Left ventricle myocardium inferior (tissue), 1 donor: ENCODE data around the gene PFKFB4. TPM values are rescaled to one million over a fixed set of nuclear protein-coding genes. Genes with fewer than 3 reads are reported as not detected.

Experiments
- DNase-seq: peaks from one replicate; pipeline ENCODE4 v3.0.0-alpha.2; 2020
- H3K27ac ChIP-seq: fragments of 200-600 bp; replicated peaks from 2 replicates; pipeline ENCODE4 v1.8.0; 2021
- H3K27me3 ChIP-seq: fragments of 200-600 bp; 2 replicates; pipeline ENCODE4 v1.8.0; 2021; ENCODE audit warnings: low read depth
- H3K36me3 ChIP-seq: fragments of 200-600 bp; 2 replicates; pipeline ENCODE4 v1.8.0; 2021
- H3K4me1 ChIP-seq: fragments of 200-600 bp; 2 replicates; pipeline ENCODE4 v1.8.0; 2021
- H3K4me3 ChIP-seq: fragments of 200-600 bp; 2 replicates; pipeline ENCODE4 v1.8.0; 2021; ENCODE audit warnings: mild to moderate bottlenecking, moderate library complexity
- H3K9me3 ChIP-seq: fragments of 200-600 bp; replicated peaks from 2 replicates; pipeline ENCODE4 v1.8.0; 2021
- CTCF ChIP-seq: fragments of 200-600 bp; IDR thresholded peaks from 2 replicates; pipeline ENCODE4 v1.8.0; 2021; ENCODE audit warnings: antibody characterized with exemption, mild to moderate bottlenecking, borderline replicate concordance
- intact Hi-C: fragments of 100-400 bp; cut with micrococcal nuclease; formaldehyde crosslinking; loops from one replicate; pipeline ENCODE4 v1.11.0; 2022
- total RNA-seq: library from RNA; stranded (reverse); fragmentation: NEBNext Ultra II Directional; extraction: Animal tissue kit (Norgen Biotek cat#: 25700); gene quantifications from one replicate; pipeline ENCODE4 v1.2.1, GENCODE V29; 2021
- donor health status: DM: no; HTN: yes; CAD: no; lungs with severe emphysema.

PFKFB4 gene
- total RNA-seq, 1 donor from 2014 or later: 1.5 TPM

- intact Hi-C loops: no loop called here
- H3K36me3 ChIP-seq: peaks cover 3% of the 10 kb centered on the region
- no peak overlapping the region for H3K27ac ChIP-seq
- no peaks in the 10 kb centered on the region for H3K27me3 ChIP-seq
- no peaks in the 10 kb centered on the region for H3K4me1 ChIP-seq
- H3K9me3 ChIP-seq: no peaks in the 10 kb centered on the region
- no peak for DNase-seq
- no peak for TF ChIP-seq CTCF
- no peak overlapping the region for H3K4me3 ChIP-seq
Measured at GRCh38 chr3:48571938-48572337, 15.3 kb upstream of the PFKFB4 start.

GRCh38 chr3:48569808-48570450 lies 13.3 kb upstream of the PFKFB4 start:
- DNase-seq: no peak
- no peak overlapping the region for H3K4me3 ChIP-seq
- intact Hi-C loops: no loop called here

GRCh38 chr3:48569400-48569799 lies 12.8 kb upstream of the PFKFB4 start:
- DNase-seq: no peak
- TF ChIP-seq CTCF: no peak
- H3K4me3 ChIP-seq: no peak overlapping the region

More at GRCh38 chr3:48569808-48570450, 13.3 kb upstream of the PFKFB4 start:
- Histone ChIP-seq H3K27ac (no peak overlapping the region), H3K4me1 (no peaks in the 10 kb centered on the region), H3K27me3 (no peaks in the 10 kb centered on the region), H3K36me3 (no peaks in the 10 kb centered on the region), H3K9me3 (no peaks in the 10 kb centered on the region)
- TF ChIP-seq CTCF: no peak

GRCh38 chr3:48568476-48568875 lies 11.9 kb upstream of the PFKFB4 start:
- H3K27ac ChIP-seq: no peak overlapping the region
- H3K36me3 ChIP-seq: no peaks in the 10 kb centered on the region
- intact Hi-C loops: no loop called here
- no peaks in the 10 kb centered on the region for H3K4me1 ChIP-seq
- no peaks in the 10 kb centered on the region for H3K9me3 ChIP-seq
- TF ChIP-seq CTCF: no peak
- H3K4me3 ChIP-seq: no peak overlapping the region
- no peaks in the 10 kb centered on the region for H3K27me3 ChIP-seq
- DNase-seq: no peak

More at GRCh38 chr3:48569400-48569799, 12.8 kb upstream of the PFKFB4 start:
- no peak overlapping the region for H3K27ac ChIP-seq
- intact Hi-C loops: no loop called here
- no peaks in the 10 kb centered on the region for H3K27me3 ChIP-seq
- no peaks in the 10 kb centered on the region for H3K9me3 ChIP-seq
- no peaks in the 10 kb centered on the region for H3K4me1 ChIP-seq
- H3K36me3 ChIP-seq: no peaks in the 10 kb centered on the region

GRCh38 chr3:48567500-48567899 lies 10.9 kb upstream of the PFKFB4 start:
- DNase-seq: no peak
- Histone ChIP-seq H3K27ac (no peak overlapping the region), H3K4me3 (no peak overlapping the region), H3K4me1 (no peaks in the 10 kb centered on the region), H3K9me3 (no peaks in the 10 kb centered on the region), H3K27me3 (no peaks in the 10 kb centered on the region), H3K36me3 (no peaks in the 10 kb centered on the region)
- TF ChIP-seq CTCF: no peak
- intact Hi-C loops: no loop called here
